ENCODE results near the gene MRPL12.

The MRPL12 gene

GRCh38 chr17:81703747-81704654 lies 834 bp downstream of the MRPL12 start:
- no peak for DNase-seq

GRCh38 chr17:81705518-81706231 lies 2.5 kb downstream of the MRPL12 start:
- no peak for DNase-seq

DNA sequence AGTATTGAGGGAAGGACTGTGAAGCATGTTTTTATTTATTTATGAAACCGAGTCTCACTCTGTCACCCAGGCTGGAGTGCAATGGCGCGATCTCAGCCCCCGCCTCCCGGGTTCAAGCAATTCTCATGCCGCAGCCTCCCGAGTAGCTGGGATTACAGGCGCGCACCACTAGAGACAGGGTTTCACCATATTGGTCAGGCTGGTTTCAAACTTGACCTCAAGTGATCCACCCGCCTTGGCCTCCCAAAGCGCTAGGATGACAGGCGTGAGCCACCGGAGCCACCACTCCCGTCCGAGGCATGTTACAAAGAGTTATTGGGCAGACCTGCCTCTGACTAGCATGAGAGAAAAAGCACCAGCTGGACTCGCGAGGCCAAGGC lies 3.1 kb downstream of the MRPL12 start:
- DNase-seq = no peak

DNA sequence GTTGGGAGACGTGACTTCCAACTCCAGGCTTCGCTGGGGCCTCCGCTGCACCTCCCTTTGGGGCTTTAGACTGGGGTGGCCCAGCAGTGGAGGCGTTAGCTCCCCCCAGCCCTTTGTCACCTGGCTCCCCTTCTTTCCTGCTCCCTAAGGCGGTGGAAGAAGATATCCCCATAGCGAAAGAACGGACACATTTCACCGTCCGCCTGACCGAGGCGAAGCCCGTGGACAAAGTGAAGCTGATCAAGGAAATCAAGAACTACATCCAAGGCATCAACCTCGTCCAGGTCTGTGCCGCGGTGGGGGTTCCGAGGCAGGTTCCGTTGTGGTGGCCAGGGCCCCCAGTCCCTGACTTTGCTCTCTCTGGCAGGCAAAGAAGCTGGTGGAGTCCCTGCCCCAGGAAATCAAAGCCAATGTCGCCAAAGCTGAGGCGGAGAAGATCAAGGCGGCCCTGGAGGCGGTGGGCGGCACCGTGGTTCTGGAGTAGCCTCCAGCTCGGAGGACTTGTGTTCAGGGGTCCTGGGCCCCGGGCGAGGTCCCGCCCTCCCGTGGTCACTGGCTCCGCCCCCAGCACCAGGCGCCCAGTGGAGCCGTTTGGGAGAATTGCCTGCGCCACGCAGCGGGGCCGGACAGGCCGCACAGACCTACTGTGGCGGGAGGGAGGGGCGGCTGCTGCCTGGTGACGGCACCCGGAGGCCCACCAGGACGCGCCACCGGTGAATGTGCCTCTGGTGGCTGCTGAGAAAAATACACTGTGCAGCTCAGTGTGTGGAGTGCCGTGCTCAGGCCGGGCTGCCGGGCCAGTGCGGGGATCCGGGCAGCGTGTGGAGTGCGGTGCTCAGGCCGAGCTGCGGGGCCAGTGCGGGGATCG lies 3.8 kb downstream of the MRPL12 start:
- no peak for DNase-seq

DNA sequence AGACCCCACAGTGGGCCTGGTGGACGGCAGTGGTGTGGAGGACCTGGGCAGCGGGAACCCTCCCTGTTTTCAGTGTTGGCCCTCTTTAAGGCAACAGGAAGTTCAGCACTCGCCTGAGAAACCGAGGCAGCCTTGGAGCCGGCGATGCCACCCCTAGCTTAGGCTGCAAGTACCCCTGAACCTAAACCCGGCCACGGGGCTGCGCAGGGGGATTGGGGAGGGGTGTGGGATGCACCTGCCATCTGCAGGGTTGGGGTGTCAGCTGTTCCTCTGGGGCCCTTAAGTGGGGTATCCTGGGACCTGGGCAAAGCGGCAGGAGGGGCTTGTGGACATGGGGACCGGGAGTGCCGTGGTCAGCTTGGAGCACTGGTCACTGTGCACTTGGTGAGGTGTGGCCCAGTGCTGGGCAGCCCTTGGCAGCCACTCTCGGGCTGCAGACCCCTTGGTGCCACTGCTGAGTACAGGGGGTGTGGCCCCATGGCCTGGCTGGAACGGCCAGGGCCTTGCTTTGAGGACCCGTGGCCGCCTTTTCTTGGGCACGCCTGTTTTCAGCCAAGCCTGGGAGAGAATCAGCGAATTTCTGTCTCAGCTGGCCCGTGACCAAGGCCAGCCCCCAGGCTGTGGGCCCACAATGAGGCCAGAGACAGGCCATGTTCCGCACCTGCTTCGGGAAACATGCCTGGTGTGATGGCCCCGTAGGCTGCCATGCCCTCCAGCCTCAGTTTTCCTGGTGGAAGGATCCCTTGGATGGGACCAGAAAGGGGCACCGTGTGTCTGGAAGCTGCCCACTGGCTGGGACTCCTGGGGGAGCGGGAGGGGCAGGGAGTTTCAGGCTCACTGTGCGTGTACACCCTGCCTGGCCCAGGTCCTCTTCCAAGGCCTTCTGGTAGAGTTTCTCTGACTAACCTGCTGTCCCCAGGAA lies 4.8 kb downstream of the MRPL12 start:
- no peak for DNase-seq

DNA sequence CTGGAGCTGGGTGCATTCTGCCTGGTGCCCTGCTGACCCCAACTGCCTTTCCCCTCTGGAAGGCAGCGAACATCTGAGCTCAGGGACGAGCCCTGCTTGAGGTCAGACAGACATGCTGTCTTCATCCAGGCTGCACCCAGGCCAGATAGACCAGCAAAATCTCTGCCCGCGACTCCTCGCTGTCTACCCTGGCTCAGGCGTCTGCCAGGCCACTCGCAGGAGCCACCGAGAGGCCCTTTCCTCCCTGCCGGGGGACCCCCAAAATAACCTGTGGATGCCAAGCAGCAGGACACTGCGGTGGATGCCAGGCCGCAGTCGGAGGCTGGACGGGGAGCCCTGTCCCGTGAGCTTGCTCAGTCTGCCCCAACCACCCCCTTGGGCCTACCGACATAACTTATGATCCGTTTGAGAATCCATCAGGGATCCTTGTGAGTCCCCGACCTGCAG lies 5.6 kb downstream of the MRPL12 start:
- no peak for DNase-seq

DNA sequence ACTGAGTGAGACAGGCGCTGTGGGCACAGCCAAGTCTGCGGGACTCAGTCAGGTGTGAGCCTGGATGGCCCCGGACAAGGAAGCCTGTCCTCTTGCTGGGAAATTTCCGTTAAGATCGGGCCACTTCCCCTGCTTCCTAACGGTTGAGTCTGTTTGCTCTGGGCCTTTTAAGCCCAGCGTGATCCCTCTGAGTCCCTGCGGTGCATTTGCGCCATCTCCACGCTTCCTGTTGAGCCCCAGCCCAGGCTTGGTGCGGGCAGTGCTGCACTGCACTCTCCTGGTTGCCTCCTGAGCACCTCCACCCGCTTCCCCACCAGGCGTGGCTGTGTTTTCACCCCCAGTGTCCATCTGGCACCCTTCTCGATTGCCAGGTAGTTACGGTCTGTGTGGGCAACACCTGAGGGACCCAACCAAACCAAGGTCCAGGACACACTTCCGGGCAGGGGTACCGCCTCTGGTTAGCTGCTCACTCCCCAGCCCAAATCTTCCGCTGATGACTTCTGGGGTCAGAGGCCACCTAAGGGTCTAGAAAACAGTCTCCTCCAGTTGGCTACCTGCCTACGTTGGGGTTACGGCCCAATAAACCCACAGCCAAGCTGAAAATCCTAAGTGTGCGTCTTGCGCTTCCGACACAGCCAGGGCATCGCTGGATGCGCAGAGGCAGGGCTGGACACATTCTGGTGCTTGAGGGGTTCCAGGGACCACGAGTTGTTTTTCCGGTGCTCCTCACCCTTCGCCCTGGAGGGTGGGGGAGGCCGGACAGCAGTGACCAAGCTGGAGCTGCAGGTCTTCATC lies 7.5 kb downstream of the MRPL12 start:
- no peak for DNase-seq

GRCh38 chr17:81711814-81712467 lies 8.8 kb downstream of the MRPL12 start, which contains the start of gene SLC25A10:
Gene SLC25A10 (plus strand): TSS chr17:81712284. CDS start chr17:81712427, 143 bp downstream.
- DNase-seq = no peak

- no peak for DNase-seq
Measured at GRCh38 chr17:81712468-81713003, 9.4 kb downstream of the MRPL12 start.

- DNase-seq = no peak
Measured at GRCh38 chr17:81713004-81713555, 9.9 kb downstream of the MRPL12 start.

- no peak for DNase-seq
Measured at GRCh38 chr17:81713556-81714411, 10.6 kb downstream of the MRPL12 start.

- no peak for DNase-seq
Measured at GRCh38 chr17:81714412-81715106, 11.4 kb downstream of the MRPL12 start.

GRCh38 chr17:81715107-81715871 lies 12.1 kb downstream of the MRPL12 start:
- no peak for DNase-seq

DNA sequence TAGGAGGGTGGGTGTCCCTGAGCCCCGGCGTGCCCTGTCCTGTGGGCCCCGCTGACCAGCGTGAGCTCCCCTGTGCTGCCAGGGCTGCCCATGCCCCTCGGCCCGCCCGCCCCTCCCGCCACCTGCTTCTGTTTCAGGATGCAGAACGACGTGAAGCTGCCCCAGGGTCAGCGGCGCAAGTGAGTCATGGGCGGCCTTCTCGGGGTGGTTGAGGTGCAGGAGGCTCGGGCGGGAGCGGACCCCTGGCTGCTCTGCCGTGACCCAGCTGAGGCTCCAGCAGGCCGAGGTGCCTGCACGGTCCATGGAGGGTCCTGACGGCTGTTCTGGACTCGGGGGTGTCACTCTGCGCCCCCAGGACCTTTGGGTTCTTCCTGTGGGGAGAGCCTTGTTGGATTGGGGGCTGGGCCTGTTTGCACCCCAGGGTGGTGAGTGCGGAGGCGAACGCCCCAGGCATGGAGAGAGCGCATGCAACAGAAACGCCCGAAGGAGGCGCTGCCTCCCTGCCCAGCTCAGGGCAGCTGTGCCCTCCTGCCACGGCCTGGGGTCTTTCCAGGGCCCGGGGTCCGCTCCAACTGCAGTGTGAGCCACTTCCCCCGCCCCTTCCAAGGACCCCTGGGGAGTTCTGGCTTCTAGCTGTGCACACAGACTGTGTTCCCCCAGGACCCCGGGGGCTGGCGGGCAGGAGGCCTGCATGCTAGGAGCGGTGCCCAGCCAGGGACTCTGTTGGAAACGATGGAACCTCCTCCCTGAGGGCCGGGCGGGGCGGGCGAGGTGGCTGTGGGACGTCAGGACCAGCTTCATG lies 12.9 kb downstream of the MRPL12 start:
- DNase-seq = no peak

DNA sequence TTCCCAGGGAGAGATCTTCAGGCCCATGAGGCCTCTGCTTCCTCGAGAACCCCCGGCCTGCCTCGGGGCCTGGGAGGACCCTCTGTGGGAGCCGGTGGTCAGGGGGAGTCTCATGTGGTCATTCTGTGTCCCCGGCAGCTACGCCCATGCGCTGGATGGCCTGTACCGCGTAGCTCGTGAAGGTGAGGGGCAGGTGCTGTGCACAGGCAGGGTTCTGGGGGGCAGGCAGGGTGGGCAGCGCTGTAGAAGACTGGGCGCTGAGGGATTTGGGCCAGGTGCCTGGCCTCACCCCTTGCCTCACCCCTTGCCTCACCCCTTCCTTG lies 13.5 kb downstream of the MRPL12 start:
- no peak for DNase-seq

GRCh38 chr17:81717049-81717765 lies 14.0 kb downstream of the MRPL12 start:
- DNase-seq = no peak
